GM21423 (cell line): ENCODE data around the gene JAKMIP3.

ENCODE experiments used
- ATAC-seq: cut with Tn5 transposase; IDR thresholded peaks from one replicate; pipeline ENCODE4 v1.9.1; 2021; ENCODE audit warnings: mild to moderate bottlenecking, moderate library complexity; ENCODE audit not compliant: unreplicated experiment

The JAKMIP3 gene

GRCh38 chr10:132097609-132098377, 32.0 kb downstream of the JAKMIP3 start:
- ATAC-seq = no peak

- ATAC-seq = no peak
These were observed 33.0 kb downstream of the JAKMIP3 start for GRCh38 chr10:132098539-132099388.

GRCh38 chr10:132099389-132100090, 33.8 kb downstream of the JAKMIP3 start:
- no peak for ATAC-seq

- ATAC-seq = no peak
These were observed 34.3 kb downstream of the JAKMIP3 start for GRCh38 chr10:132100091-132100481.

GRCh38 chr10:132100556-132101349, 35.0 kb downstream of the JAKMIP3 start:
- ATAC-seq = no peak

- ATAC-seq = no peak
These were observed 35.8 kb downstream of the JAKMIP3 start for GRCh38 chr10:132101529-132101928.

GRCh38 chr10:132102071-132102716, 36.4 kb downstream of the JAKMIP3 start:
- no peak for ATAC-seq

- no peak for ATAC-seq
These were observed 37.0 kb downstream of the JAKMIP3 start for GRCh38 chr10:132102717-132103110.

- ATAC-seq = no peak
These were observed 37.6 kb downstream of the JAKMIP3 start for GRCh38 chr10:132103116-132103910.

- ATAC-seq = no peak
These were observed 38.3 kb downstream of the JAKMIP3 start for GRCh38 chr10:132104062-132104461.

GRCh38 chr10:132104471-132105301, 38.9 kb downstream of the JAKMIP3 start:
- ATAC-seq = no peak

- no peak for ATAC-seq
These were observed 39.7 kb downstream of the JAKMIP3 start for GRCh38 chr10:132105302-132105995.

- no peak for ATAC-seq
These were observed 40.7 kb downstream of the JAKMIP3 start for GRCh38 chr10:132106431-132106830.

GRCh38 chr10:132107186-132107948, 41.6 kb downstream of the JAKMIP3 start:
- no peak for ATAC-seq

- no peak for ATAC-seq
These were observed 42.5 kb downstream of the JAKMIP3 start for GRCh38 chr10:132107949-132108877.
